Urinary bladder (tissue), 4 donors: ENCODE data around the gene RIPPLY3. TPM values are rescaled to one million over a fixed set of nuclear protein-coding genes. Genes with fewer than 3 reads are reported as not detected.
"Not testable (repeated sequence)": the region's sequence is repeated elsewhere in the genome, so short reads cannot be mapped to it uniquely, and the experiment has no call there.

Experiments used
- DNase-seq: peaks from one replicate; pipeline ENCODE4 v3.0.0-alpha.2; 2015; ENCODE audit errors: extremely low spot score
- H3K27ac ChIP-seq: one replicate; pipeline ENCODE4 v1.5.1; 2013; ENCODE audit warnings: low read depth, mild to moderate bottlenecking, moderate library complexity
- H3K36me3 ChIP-seq: one replicate; pipeline ENCODE4 v1.6.1; 2013; ENCODE audit warnings: mild to moderate bottlenecking, moderate library complexity; ENCODE audit not compliant: insufficient read depth
- H3K4me1 ChIP-seq: one replicate; pipeline ENCODE4 v1.6.1; 2013; ENCODE audit warnings: mild to moderate bottlenecking, moderate library complexity; ENCODE audit not compliant: insufficient read depth
- H3K4me3 ChIP-seq: one replicate; pipeline ENCODE4 v1.5.1; 2013; ENCODE audit warnings: low read depth, low read length
- WGBS: extraction: QIAGEN DNeasy Blood & Tissue Kit; methylation state at CpG from one replicate; pipeline ENCODE4 v1.1.7; 2013; 5-methylcytosine and 5-hydroxymethylcytosine counted together
- polyA plus RNA-seq: library from polyadenylated mRNA; stranded (reverse); fragments of 200-250 nt; gene quantifications from one replicate; pipeline ENCODE4 v1.2.3, GENCODE V29; 2013
- total RNA-seq: library from RNA; depleted of rRNA; stranded (reverse); fragments of >200 nt; gene quantifications from one replicate; pipeline ENCODE4 v1.2.3, GENCODE V29; 2014
- donor health status: healthy with polysubstance abuse.
- donor health status: healthy.

The RIPPLY3 gene
- total and polyA plus RNA-seq, 2 donors: 0.48 TPM; not detected in 1

GRCh38 chr21:36989699-36990507 is 16.6 kb upstream of the RIPPLY3 start:
- H3K27ac ChIP-seq: peak overlapping the region; percentile 98
- WGBS: 1% methylated on average over 97 of the region's 97 CpGs
- H3K36me3 ChIP-seq: no peaks in the 10 kb centered on the region
- DNase-seq: peak; percentile 54
- peak overlapping the region; percentile 55 for H3K4me3 ChIP-seq
- H3K4me1 ChIP-seq: no peaks in the 10 kb centered on the region

DNA sequence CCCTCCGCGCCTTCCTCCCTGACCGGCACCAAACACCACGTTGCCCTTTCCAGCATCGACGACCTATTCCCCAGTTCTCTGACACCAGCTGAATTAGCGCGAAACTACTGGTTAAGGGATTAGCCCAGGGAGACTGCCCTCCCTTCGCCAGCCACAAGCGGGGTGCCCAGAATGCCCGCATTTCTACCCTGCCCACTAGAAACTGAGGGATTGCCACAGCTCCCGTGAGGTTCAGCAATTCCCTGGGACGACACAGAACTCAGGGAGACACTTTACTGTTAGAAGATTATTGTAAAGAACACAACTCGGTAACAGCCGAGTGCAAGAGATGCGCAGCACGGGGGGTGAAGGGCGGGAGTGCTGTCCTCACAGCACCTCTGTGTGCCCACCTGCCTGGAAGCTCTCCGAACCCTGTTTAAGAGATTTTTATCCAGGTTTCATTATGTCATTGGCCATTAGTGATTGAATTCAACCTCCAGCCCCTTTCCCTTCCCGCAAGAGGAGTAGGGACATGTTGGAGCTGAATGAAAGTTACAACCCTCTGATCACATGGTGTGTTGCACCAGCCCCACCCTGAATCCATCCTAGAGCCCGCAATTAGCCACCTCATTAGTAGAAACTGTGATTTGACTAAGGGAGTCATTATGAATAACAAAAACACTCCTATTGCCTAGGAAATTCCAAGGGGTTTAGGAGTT is 15.8 kb upstream of the RIPPLY3 start:
- no peaks in the 10 kb centered on the region for H3K4me1 ChIP-seq
- WGBS: 63% methylated on average over 21 of the region's 21 CpGs
- no peaks in the 10 kb centered on the region for H3K36me3 ChIP-seq
- no peak for DNase-seq
- peak overlapping the region; percentile 81 for H3K27ac ChIP-seq
- H3K4me3 ChIP-seq: peak overlapping the region; percentile 55

GRCh38 chr21:36992671-36993070 is 13.8 kb upstream of the RIPPLY3 start:
- H3K36me3 ChIP-seq: no peaks in the 10 kb centered on the region
- no peak overlapping the region for H3K4me3 ChIP-seq
- H3K4me1 ChIP-seq: no peaks in the 10 kb centered on the region
- WGBS: 81% methylated on average over 7 of the region's 7 CpGs
- no peak overlapping the region for H3K27ac ChIP-seq
- DNase-seq: no peak

DNA sequence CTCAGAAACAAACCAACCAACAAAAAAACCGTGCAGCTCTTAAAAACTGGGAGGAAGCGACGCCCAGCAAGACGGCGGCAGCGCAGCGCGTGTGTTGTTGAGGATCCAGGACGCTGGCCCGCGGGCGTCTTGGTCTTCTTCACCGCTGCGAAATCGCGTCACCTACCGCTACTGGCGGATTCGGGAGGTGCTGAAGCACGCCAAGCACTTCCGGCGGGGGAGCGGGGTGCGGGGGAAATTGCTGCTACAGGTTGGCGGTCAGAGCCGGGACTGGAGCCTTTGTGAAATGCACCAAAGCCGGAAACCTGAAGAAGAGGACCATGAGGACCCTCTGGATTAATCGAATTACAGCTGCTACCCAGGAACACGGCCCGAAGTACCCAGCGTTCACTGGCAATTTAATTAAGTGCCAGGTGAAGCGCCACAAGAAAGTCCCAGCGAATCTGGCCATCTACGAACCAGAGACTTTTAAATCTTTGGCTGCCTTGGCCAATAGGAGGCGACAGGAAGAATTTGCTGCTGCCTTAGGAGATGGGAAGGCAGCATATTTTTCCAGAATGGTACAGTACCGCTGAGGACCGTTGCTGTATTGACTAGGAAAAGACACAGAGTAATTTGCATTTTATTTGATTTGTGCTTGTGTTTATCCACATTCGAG is 11.9 kb upstream of the RIPPLY3 start:
- 21% methylated on average over 38 of the region's 38 CpGs for WGBS
- Histone ChIP-seq H3K27ac (no peak overlapping the region), H3K4me1 (no peaks in the 10 kb centered on the region), H3K4me3 (no peak overlapping the region), H3K36me3 (no peaks in the 10 kb centered on the region)
- no peak for DNase-seq

- not testable (repeated sequence) for H3K36me3 ChIP-seq, H3K4me1 ChIP-seq, H3K27ac ChIP-seq, DNase-seq, H3K4me3 ChIP-seq
- 93% methylated on average over 12 of the region's 12 CpGs for WGBS
These were observed 11.2 kb upstream of the RIPPLY3 start for GRCh38 chr21:36995285-36995684.

DNA sequence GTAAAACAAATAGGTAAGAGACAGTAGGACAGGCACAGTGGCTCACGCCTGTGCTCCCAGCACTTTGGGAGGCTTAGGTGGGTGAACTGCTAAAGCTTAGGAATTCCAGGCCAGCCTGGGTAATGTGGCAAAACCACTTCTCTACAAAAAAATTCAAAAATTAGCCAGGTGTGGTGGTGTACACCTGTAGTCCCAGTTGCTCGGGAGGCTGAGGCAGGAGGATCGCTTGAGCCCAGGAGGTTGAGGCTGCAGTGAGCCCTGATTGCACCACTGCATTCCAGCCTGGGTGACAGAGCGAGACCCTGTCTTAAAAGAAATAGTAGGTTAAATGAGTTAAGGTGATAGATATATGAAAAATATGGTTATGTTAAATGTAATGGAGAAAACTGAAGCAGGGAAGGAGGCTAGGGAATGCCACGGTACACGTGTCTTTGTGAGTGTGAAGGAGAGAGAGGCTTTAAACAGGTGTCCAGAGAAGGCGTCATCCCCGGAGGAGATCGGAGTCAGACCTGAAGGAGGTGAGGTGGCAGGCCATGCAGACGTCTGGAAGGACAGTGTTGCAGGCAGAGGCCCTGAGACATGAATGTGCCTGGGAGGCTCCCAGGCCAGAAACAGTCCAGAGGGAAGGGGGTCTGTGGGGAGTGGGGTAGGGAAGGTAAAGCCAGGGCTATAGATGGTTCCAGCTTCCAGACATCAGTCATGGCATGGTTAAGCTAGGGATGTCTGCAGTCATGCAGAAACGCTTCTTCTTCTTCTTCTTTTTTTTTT is 7.2 kb upstream of the RIPPLY3 start:
- 90% methylated on average over 11 of the region's 11 CpGs for WGBS
- DNase-seq: no peak
- Histone ChIP-seq H3K27ac (no peak overlapping the region), H3K4me1 (no peaks in the 10 kb centered on the region), H3K4me3 (no peak overlapping the region), H3K36me3 (no peaks in the 10 kb centered on the region)

DNA sequence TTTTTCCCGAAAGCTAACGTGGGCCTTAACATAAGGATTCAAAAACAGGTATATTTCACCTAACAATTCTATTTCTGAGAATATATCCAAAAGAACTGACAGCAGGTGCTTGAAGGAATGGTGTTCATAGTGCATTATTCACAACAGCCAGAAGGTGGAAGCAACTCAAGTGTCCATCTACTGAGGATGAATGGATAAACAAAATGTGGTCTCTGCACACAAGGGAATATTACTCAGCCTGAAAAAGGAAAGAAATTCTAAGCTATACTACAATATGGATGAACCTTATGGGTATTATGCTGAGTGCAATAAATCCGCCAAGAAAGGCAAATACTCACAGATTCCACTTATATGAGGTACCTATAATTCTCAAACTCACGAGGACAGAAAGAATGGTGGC is 6.1 kb upstream of the RIPPLY3 start:
- DNase-seq: no peak
- no peak overlapping the region for H3K4me3 ChIP-seq
- 80% methylated on average over 4 of the region's 4 CpGs for WGBS
- no peaks in the 10 kb centered on the region for H3K4me1 ChIP-seq
- H3K36me3 ChIP-seq: no peaks in the 10 kb centered on the region
- no peak overlapping the region for H3K27ac ChIP-seq

DNA sequence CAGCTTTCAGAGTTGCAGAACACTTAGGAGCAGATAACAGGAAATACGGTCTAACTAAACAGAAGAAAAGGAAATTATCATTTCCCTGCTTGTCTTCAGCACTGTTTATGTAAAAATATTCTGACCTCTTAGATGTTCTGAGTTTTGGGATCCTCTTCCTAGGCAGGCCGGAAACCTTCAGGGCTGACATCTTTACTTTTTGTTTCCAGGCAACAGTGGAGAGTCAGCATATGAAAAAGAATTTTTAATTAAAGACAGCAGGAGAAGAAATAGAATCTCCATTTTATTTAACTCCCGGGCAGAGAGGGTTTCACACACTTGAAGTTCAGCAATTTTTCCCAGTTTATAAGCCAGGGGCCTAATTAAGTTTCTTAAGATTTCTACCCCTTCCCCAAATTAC is 5.1 kb upstream of the RIPPLY3 start:
- no peak overlapping the region for H3K4me3 ChIP-seq
- DNase-seq: no peak
- WGBS: 36% methylated on average over 3 of the region's 3 CpGs

DNA sequence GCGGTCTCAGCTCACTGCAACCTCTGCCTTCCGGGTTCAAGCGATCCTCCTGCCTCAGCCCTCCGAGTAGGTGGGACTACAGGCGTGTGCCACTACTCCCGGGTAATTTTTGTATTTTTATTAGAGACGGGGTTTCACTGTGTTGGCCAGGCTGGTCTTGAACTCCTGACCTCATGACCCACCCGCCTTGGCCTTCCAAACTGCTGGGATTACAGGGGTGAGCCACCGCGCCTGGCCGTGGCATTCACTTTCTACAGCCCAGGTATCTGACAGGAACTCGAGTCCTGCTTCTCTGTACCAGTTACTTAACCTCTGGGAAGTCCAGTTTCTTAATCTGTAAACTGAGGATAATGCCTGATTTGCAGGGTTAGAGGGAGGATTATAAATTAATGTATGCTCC is 3.7 kb upstream of the RIPPLY3 start:
- DNase-seq, H3K27ac ChIP-seq, H3K4me3 ChIP-seq, H3K36me3 ChIP-seq, H3K4me1 ChIP-seq: not testable (repeated sequence)
- whole genome bisulfite sequencing: 84% methylated on average over 12 of the region's 12 CpGs

More for the DNA sequence above, 5.1 kb upstream of the RIPPLY3 start:
- H3K27ac ChIP-seq: no peak overlapping the region
- H3K4me1 ChIP-seq: no peaks in the 10 kb centered on the region
- H3K36me3 ChIP-seq: no peaks in the 10 kb centered on the region

DNA sequence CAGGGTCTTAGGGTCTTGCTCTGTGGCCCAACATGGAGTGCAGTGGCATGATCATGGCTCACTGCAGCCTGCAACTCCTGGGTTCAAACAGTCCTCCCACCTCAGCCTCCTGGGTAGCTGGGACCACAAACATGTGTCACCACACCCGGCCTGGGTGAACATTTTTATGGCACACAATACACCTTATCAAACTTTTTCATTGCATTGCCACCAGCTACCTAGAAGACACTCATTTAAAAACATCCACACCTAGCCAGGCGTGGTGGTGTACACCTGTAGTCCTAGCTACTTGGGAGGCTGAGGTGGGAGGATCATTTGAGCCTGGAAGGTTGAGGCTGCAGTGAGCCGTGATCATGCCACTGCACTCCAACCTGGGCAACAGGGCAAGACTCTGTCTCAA is 2.6 kb upstream of the RIPPLY3 start:
- H3K27ac ChIP-seq, H3K4me1 ChIP-seq, H3K4me3 ChIP-seq, DNase-seq, H3K36me3 ChIP-seq: not testable (repeated sequence)
- WGBS: 79% methylated on average over 3 of the region's 3 CpGs

GRCh38 chr21:37005548-37006485 is 685 bp upstream of the RIPPLY3 start:
- Histone ChIP-seq H3K27ac (no peak overlapping the region), H3K4me1 (no peaks in the 10 kb centered on the region), H3K4me3 (peak overlapping the region; percentile 57), H3K36me3 (no peaks in the 10 kb centered on the region)
- WGBS: 20% methylated on average over 76 of the region's 76 CpGs
- no peak for DNase-seq

- Histone ChIP-seq H3K36me3 (no peaks in the 10 kb centered on the region), H3K27ac (no peak overlapping the region), H3K4me1 (no peaks in the 10 kb centered on the region), H3K4me3 (no peak overlapping the region)
- DNase-seq: no peak
- 81% methylated on average over 12 of the region's 12 CpGs for WGBS
These were observed 2.2 kb downstream of the RIPPLY3 start for GRCh38 chr21:37008724-37009123.
